Right ventricle myocardium superior (tissue), 1 donor: ENCODE measurements around the gene GNAI2. TPM values are rescaled to one million over a fixed set of nuclear protein-coding genes. Genes with fewer than 3 reads are reported as not detected.
"Not testable (repeated sequence)": the region's sequence is repeated elsewhere in the genome, so short reads cannot be mapped to it uniquely, and the experiment has no call there.

Experiments used
- ATAC-seq: fragments of 200-7000 bp; cut with Tn5 transposase; one replicate; pipeline ENCODE4 v1.9.1; 2020; ENCODE audit warnings: mild to moderate bottlenecking; ENCODE audit not compliant: poor library complexity
- DNase-seq: peaks from one replicate; pipeline ENCODE4 v3.0.0-alpha.2; 2020
- intact Hi-C: fragments of 100-400 bp; cut with DNase I; formaldehyde crosslinking; loops from one replicate; pipeline ENCODE4 v1.11.2; 2022
- total RNA-seq: library from RNA; stranded (reverse); fragmentation: NEBNext Ultra II Directional; extraction: Animal tissue kit (Norgen Biotek cat#: 25700); gene quantifications from one replicate; pipeline ENCODE4 v1.2.1, GENCODE V29; 2021
- donor health status: DM: no; HTN: yes; CAD: no; lungs with severe emphysema.

Gene GNAI2
- total RNA-seq, 1 donor from 2014 or later: 126 TPM

GRCh38 chr3:50219285-50219684 is 16.7 kb upstream of the GNAI2 start:
- no peak for DNase-seq
- ATAC-seq: no peak
- intact Hi-C loops: no loop called here

DNA sequence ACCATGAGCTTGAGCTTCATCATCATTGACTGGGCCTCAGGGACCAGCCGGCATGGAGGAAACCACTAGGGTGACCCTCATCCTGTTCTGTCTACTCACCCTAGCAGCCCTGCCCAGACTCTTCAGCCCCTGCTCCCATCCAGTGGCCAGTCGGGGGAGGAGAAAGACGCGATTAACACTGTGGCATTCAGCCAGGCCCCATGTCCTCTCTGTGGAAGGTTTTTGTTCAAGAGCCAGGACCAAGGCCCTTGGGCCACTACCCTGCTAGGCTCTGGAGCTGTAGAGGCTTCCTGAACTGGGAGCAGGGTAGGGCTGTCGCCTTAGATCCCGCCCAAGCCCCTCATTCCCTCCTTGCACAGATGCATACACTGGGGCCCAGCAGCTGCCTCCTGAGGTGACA is 15.9 kb upstream of the GNAI2 start:
- intact Hi-C loops: no loop called here
- no peak for DNase-seq
- peak; percentile 29 for ATAC-seq

- DNase-seq: no peak
- intact Hi-C loops: no loop called here
- ATAC-seq: no peak
Measured at GRCh38 chr3:50221051-50221410, 15.0 kb upstream of the GNAI2 start.

- no peak for DNase-seq
- intact Hi-C loops: no loop called here
- ATAC-seq: no peak
Measured at GRCh38 chr3:50221411-50222168, 14.4 kb upstream of the GNAI2 start.

DNA sequence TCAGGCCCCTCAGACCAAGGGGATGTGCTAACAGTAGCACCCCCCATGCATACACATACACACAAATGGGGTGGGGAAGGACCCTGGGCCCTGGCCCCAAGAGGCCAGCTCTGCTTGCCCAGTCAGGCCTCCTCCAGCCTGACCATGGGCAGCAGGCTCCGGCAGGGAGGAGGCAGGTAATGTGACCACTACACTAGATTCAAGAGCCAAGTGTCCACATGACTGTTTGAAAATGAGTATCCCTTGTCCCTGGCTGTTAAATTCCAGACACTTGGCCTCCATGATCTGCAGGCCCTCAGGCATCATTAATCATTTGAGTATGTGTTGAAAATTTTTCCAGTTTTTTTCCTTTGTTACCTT is 13.9 kb upstream of the GNAI2 start:
- ATAC-seq (no peak), DNase-seq (no peak)
- intact Hi-C loops: no loop called here

GRCh38 chr3:50224639-50225038 is 11.4 kb upstream of the GNAI2 start:
- DNase-seq (no peak), ATAC-seq (no peak)
- intact Hi-C loops: no loop called here

DNA sequence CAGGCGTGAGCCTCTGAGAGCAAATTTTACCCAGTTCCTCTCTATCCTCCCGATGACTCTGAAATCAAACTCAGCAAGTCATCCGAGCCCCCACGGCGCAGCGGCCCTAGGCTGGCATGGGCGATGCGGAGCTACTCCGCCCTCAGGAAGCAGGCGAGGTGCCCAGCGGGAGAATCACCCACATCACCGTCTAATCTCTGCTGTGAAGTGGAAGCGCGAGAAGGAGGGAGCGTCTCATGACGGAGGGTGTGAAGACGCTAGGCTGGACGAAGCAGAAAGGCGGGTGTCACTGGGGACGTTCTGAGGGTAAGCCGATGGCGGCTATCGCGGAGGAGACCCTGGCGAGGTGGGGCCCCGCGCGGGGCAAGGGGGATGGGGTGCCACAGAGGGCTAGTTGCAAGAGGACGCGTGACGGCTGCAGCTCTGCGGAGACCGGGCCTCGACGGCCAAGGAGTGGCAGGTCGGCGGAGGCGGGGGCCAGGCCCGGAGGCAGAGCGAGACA is 9.1 kb upstream of the GNAI2 start:
- ATAC-seq (peak; percentile 36), DNase-seq (no peak)
- intact Hi-C loops: loop anchor here (2.0 kb wide), 1 partner anchor 34 kb away; no protein-coding TSS in a partner anchor

- intact Hi-C loops: loop anchor here (2.0 kb wide), 1 partner anchor 35 kb away; no protein-coding TSS in a partner anchor
- DNase-seq: peak; percentile 96
- ATAC-seq: peak; percentile 94
Measured at GRCh38 chr3:50227390-50228183, 8.4 kb upstream of the GNAI2 start.

GRCh38 chr3:50228184-50228763 is 7.7 kb upstream of the GNAI2 start:
- ATAC-seq, DNase-seq, intact Hi-C loops: not testable (repeated sequence)

DNA sequence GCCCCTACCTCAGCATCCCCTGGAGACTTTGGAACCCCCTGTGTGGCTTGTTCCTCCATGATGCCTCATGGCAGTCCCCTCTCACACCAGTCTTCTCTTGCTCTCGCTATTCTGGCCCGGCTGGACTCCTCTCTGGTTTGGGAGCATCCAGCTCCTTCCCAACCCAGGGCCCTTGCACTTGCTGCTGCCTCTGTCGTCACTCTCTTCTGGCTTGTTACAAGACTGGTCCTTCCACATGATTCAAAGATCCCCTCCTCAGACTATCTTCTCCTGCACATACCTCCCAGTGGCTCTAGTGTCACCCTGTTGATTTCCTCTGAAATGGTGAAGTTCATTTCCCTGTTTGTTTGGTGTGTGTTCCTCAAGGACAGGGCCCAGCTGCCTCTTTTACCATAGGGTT is 6.5 kb upstream of the GNAI2 start:
- ATAC-seq (no peak), DNase-seq (no peak)
- intact Hi-C loops: no loop called here

GRCh38 chr3:50230104-50230793 is 5.8 kb upstream of the GNAI2 start:
- intact Hi-C loops: loop anchor here (2.0 kb wide), 1 partner anchor 41 kb away; no protein-coding TSS in a partner anchor
- DNase-seq: no peak
- no peak for ATAC-seq

DNA sequence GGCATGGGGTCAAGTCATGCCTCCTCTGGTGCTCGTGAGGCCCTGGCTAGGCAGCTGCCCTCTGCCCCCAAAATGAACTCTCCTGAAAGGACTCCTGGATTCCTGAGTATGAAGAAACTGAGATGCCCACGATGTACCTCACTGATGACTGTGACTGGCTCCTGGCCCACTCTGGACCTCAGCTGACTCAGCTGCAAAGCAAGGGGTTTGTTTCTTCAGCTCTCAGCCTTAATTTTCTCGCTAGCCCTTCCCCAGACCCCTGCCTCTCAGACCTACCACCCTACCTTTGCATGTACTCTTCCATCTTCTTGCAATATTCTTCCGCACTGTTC is 5.2 kb upstream of the GNAI2 start:
- ATAC-seq (no peak), DNase-seq (no peak)
- intact Hi-C loops: loop anchor here (2.0 kb wide), 1 partner anchor 40 kb away; no protein-coding TSS in a partner anchor

GRCh38 chr3:50231581-50231980 is 4.4 kb upstream of the GNAI2 start:
- ATAC-seq (no peak), DNase-seq (no peak)
- intact Hi-C loops: loop anchor here (2.0 kb wide), 1 partner anchor 39 kb away; no protein-coding TSS in a partner anchor

GRCh38 chr3:50232303-50232702 is 3.7 kb upstream of the GNAI2 start:
- DNase-seq (no peak), ATAC-seq (no peak)
- intact Hi-C loops: no loop called here

DNA sequence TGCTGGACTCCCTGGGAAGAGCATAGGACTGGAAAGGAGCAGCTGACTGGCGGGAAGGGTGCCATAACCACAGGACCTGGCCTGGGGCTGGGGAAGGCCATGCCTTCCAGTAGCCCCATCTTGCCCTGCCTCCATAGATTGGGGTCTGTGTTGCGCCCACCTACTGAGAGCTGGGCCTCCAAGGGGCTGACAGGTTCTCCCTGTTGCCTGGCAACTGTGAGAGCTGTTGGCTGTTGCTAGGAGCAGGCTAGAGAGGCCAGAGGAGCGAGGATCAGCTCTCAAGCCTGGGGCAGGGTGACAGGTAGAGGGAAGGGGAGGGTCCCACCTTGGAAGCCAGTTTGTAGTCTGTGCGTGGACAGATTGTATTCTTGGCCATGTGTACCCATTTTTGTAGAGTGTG is 2.8 kb upstream of the GNAI2 start:
- ATAC-seq (no peak), DNase-seq (no peak)
- intact Hi-C loops: no loop called here

- no peak for ATAC-seq
- DNase-seq: no peak
- intact Hi-C loops: no loop called here
Measured at GRCh38 chr3:50236484-50237132, 604 bp downstream of the GNAI2 start.

DNA sequence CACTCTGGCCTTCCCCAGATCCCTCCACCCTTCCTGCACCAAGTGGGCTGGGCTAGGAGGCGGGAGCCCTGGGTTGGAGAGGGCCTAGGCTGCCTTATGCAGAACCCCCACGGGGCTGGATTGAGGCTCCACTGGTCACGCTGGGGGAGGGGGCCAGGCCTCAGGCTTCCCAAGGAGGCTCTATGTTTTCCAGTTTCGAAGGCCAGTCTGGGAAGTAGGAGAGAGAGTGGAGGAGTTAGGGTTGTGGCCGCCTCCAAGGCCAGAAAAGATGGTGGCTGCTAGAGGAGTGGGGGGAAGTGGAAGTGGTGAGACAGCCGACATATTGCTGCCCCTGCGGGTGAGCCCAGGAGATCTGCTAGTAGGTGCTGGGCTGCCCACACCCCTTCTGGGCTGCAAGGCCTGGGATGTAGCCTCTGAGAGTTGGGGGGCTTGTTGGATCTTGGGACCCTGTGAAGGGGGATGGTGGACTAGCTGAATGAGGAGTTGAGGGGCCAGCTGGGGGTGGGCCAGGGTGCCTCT is 1.2 kb downstream of the GNAI2 start:
- intact Hi-C loops: no loop called here
- ATAC-seq: no peak

More for the DNA sequence above, 1.2 kb downstream of the GNAI2 start:
- peak; percentile 74 for DNase-seq
